Measurements from ENCODE around the gene NUDT17. TPM values are rescaled to one million over a fixed set of nuclear protein-coding genes. Genes with fewer than 3 reads are reported as not detected.
A peak's percentile ranks its signal among the peaks of the same experiment; 100 is the strongest.

The NUDT17 gene
- total and polyA plus RNA-seq, 9 of the 15 experiments (the other 6 are each of a cell fraction or from before 2014, with no cell fraction given): 2.1 to 10.0 (median 6.1) TPM

- TF ChIP-seq, protein P1, sequence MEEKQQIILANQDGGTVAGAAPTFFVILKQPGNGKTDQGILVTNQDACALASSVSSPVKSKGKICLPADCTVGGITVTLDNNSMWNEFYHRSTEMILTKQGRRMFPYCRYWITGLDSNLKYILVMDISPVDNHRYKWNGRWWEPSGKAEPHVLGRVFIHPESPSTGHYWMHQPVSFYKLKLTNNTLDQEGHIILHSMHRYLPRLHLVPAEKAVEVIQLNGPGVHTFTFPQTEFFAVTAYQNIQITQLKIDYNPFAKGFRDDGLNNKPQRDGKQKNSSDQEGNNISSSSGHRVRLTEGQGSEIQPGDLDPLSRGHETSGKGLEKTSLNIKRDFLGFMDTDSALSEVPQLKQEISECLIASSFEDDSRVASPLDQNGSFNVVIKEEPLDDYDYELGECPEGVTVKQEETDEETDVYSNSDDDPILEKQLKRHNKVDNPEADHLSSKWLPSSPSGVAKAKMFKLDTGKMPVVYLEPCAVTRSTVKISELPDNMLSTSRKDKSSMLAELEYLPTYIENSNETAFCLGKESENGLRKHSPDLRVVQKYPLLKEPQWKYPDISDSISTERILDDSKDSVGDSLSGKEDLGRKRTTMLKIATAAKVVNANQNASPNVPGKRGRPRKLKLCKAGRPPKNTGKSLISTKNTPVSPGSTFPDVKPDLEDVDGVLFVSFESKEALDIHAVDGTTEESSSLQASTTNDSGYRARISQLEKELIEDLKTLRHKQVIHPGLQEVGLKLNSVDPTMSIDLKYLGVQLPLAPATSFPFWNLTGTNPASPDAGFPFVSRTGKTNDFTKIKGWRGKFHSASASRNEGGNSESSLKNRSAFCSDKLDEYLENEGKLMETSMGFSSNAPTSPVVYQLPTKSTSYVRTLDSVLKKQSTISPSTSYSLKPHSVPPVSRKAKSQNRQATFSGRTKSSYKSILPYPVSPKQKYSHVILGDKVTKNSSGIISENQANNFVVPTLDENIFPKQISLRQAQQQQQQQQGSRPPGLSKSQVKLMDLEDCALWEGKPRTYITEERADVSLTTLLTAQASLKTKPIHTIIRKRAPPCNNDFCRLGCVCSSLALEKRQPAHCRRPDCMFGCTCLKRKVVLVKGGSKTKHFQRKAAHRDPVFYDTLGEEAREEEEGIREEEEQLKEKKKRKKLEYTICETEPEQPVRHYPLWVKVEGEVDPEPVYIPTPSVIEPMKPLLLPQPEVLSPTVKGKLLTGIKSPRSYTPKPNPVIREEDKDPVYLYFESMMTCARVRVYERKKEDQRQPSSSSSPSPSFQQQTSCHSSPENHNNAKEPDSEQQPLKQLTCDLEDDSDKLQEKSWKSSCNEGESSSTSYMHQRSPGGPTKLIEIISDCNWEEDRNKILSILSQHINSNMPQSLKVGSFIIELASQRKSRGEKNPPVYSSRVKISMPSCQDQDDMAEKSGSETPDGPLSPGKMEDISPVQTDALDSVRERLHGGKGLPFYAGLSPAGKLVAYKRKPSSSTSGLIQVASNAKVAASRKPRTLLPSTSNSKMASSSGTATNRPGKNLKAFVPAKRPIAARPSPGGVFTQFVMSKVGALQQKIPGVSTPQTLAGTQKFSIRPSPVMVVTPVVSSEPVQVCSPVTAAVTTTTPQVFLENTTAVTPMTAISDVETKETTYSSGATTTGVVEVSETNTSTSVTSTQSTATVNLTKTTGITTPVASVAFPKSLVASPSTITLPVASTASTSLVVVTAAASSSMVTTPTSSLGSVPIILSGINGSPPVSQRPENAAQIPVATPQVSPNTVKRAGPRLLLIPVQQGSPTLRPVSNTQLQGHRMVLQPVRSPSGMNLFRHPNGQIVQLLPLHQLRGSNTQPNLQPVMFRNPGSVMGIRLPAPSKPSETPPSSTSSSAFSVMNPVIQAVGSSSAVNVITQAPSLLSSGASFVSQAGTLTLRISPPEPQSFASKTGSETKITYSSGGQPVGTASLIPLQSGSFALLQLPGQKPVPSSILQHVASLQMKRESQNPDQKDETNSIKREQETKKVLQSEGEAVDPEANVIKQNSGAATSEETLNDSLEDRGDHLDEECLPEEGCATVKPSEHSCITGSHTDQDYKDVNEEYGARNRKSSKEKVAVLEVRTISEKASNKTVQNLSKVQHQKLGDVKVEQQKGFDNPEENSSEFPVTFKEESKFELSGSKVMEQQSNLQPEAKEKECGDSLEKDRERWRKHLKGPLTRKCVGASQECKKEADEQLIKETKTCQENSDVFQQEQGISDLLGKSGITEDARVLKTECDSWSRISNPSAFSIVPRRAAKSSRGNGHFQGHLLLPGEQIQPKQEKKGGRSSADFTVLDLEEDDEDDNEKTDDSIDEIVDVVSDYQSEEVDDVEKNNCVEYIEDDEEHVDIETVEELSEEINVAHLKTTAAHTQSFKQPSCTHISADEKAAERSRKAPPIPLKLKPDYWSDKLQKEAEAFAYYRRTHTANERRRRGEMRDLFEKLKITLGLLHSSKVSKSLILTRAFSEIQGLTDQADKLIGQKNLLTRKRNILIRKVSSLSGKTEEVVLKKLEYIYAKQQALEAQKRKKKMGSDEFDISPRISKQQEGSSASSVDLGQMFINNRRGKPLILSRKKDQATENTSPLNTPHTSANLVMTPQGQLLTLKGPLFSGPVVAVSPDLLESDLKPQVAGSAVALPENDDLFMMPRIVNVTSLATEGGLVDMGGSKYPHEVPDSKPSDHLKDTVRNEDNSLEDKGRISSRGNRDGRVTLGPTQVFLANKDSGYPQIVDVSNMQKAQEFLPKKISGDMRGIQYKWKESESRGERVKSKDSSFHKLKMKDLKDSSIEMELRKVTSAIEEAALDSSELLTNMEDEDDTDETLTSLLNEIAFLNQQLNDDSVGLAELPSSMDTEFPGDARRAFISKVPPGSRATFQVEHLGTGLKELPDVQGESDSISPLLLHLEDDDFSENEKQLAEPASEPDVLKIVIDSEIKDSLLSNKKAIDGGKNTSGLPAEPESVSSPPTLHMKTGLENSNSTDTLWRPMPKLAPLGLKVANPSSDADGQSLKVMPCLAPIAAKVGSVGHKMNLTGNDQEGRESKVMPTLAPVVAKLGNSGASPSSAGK (IDR thresholded peaks at IDR 0.05): no peak
- no peak for TF ChIP-seq PREB (CRISPR knock-in tag; IDR thresholded peaks at IDR 0.05)
- TF ChIP-seq JUNB (CRISPR knock-in tag; conservative IDR thresholded peaks at IDR 0.05): no peak
- TF ChIP-seq TBP (optimal IDR thresholded peaks at IDR 0.05; ENCODE audit: low read depth, low read length): peak; percentile 59
Measured at GRCh38 chr1:145858901-145859490, 13.6 kb downstream of the NUDT17 start, which contains the start of gene PIAS3 (continued).
